Activated T-helper 17 cell treated with anti-CD3 and anti-CD28 coated beads, Interleukin-2, amount 50 U/mL, for 72 hours (primary cell): ENCODE results near the gene ATP2A3. TPM values are rescaled to one million over a fixed set of nuclear protein-coding genes. Genes with fewer than 3 reads are reported as not detected.
"Not testable (repeated sequence)": the region's sequence is repeated elsewhere in the genome, so short reads cannot be mapped to it uniquely, and the experiment has no call there.

Experiments
- ATAC-seq: fragments of 150-1000 bp; cut with Tn5 transposase; replicated peaks from 2 replicates; pipeline ENCODE4 v1.10.0; 2021; ENCODE audit warnings: mild to moderate bottlenecking, moderate library complexity
- H3K27ac Mint-ChIP-seq: one replicate; pipeline ENCODE4 v1.8.0; 2022; ENCODE audit warnings: mixed read lengths
- H3K27me3 Mint-ChIP-seq: one replicate; pipeline ENCODE4 v1.8.0; 2022; ENCODE audit warnings: mixed read lengths
- H3K36me3 Mint-ChIP-seq: one replicate; pipeline ENCODE4 v1.8.0; 2022; ENCODE audit warnings: low read depth, mild to moderate bottlenecking, mixed read lengths
- H3K4me1 Mint-ChIP-seq: one replicate; pipeline ENCODE4 v1.8.0; 2022; ENCODE audit warnings: mixed read lengths
- H3K4me3 Mint-ChIP-seq: one replicate; pipeline ENCODE4 v1.8.0; 2022; ENCODE audit warnings: mild to moderate bottlenecking, mixed read lengths
- H3K9me3 Mint-ChIP-seq: one replicate; pipeline ENCODE4 v1.8.0; 2022; ENCODE audit warnings: mixed read lengths
- total RNA-seq, 2 donors: library from RNA; stranded (reverse); gene quantifications; one replicate each; pipeline ENCODE4 v1.2.3, GENCODE V29; 2022

ATP2A3 gene
- total RNA-seq, 2 donors from 2014 or later: 81.5 to 153 TPM

DNA sequence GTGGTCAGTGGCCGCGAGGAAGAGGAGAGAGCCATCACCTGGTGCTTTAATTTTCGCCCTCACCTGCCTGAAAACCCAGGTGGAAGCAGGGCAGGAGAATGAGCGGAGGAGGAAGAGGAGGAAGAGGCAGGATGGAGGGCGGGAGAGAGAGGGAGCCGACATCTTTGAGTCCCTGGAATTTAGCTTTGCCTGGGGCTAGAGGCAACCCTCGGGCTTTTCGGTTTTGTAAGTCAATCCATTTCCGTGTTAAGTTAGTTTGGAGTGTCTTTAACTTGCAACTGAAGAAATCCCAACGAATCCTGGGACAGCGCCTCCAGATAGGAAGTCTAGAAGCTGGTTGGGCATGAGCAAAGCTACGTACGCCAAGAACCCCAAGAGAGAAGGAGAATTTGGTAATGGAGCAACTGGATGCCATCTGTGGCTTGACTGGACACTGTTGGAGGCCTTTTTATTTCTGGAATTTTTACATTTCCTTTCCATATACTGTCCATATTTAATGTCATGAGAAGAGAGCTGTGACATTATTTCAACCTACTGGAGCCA lies 36.9 kb upstream of the ATP2A3 start:
- Mint-ChIP-seq H3K9me3 (no peaks in the 10 kb centered on the region), H3K4me3 (no peak overlapping the region), H3K36me3 (peaks cover 7% of the 10 kb centered on the region), H3K27ac (no peak overlapping the region), H3K27me3 (peaks cover 5% of the 10 kb centered on the region), H3K4me1 (no peaks in the 10 kb centered on the region)
- ATAC-seq: no peak

DNA sequence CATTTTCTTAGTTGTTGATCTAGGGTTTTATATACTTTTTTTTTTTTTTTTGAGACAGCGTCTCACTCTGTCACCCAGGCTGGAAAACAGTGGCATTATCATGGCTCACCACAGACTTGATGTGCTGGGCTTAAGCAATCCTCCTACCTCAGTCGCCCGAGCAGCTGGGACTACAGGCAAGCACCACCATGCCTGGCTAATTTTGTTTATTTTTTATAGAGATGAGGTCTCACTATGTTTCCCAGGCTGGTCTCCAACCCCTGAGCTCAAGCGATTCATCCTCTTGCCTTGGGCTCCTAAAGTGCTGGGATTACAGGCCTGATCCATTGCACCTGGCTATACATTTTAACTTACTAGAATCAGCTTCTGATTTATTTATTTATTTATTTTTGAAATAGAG lies 34.2 kb upstream of the ATP2A3 start:
- H3K4me1 Mint-ChIP-seq: no peaks in the 10 kb centered on the region
- ATAC-seq: no peak
- H3K4me3 Mint-ChIP-seq: no peak overlapping the region
- no peaks in the 10 kb centered on the region for H3K9me3 Mint-ChIP-seq
- no peaks in the 10 kb centered on the region for H3K36me3 Mint-ChIP-seq
- no peak overlapping the region for H3K27ac Mint-ChIP-seq
- peaks cover 7% of the 10 kb centered on the region for H3K27me3 Mint-ChIP-seq

DNA sequence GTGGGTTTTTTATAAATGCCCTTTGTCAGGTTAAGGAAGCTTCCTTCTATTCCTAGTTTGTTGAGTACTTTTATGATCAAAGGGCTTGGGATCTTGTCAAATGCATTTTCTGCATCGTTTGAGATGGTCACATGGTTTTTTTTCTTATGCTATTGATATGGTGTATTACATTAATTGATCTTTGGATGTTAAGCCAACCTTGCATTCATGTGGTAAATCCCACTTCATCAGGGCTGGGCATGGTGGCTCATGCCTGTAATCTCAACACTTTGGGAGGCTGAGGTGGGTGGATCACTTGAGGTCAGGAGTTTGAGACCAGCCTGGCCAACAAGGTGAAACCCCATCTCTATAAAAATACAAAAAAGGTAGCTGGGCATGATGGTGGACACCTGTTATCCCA lies 30.8 kb upstream of the ATP2A3 start:
- Mint-ChIP-seq H3K27me3 (peaks cover 7% of the 10 kb centered on the region), H3K9me3 (no peaks in the 10 kb centered on the region), H3K36me3 (no peaks in the 10 kb centered on the region), H3K4me1 (no peaks in the 10 kb centered on the region), H3K4me3 (no peak overlapping the region), H3K27ac (no peak overlapping the region)
- ATAC-seq: no peak

DNA sequence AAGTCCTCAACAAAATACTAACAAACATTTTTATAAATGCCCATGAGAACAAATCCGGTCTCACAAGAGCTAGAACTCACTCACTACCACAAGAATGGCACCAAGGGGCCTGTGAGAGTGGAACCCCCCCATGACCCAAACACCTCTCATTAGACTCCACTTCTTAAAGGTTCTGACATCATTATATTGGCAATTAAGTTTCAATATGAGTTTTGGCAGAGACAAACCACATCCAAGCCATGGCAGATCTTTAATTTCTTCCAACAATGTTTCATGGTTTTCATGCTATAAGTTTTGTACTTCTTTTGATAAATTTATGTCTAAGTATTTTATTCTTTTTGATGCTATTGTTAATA lies 30.0 kb upstream of the ATP2A3 start:
- H3K27ac Mint-ChIP-seq: no peak overlapping the region
- no peaks in the 10 kb centered on the region for H3K9me3 Mint-ChIP-seq
- no peak for ATAC-seq
- H3K4me1 Mint-ChIP-seq: no peaks in the 10 kb centered on the region
- peaks cover 7% of the 10 kb centered on the region for H3K27me3 Mint-ChIP-seq
- H3K4me3 Mint-ChIP-seq: no peak overlapping the region
- H3K36me3 Mint-ChIP-seq: no peaks in the 10 kb centered on the region

DNA sequence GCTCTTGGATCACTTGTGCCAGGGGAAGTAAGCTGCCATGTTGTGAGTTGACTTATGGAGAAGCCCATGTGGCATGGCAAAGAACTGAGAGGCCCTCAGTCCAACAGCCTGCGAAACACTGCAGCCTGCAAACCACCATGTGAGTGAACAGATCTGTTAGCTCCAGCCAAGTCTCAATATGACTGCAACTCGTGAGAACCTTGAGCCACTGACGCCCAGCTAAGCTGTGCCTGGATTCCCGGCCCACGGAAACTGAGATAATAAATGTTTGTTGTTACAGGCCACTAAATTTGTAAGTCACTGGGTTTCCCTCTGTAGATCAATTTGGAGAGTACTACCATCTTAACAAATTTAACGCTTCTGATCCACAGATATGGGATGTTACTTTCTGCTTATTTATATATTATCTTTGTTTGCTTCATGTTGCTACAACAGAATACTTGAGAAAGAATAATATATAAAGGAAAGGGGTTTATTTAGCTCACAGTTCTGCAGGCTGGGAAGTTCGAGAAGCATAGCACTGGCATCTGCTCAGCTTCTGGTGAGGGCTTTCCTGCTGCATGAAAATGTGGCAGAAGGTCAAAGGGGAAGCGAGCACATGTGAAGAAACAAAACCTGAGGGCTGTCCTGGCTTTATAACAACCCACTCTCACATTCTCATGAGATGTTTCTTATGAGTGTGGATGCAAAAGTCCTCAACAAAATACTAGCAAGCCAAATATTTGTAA lies 29.4 kb upstream of the ATP2A3 start:
- H3K27ac Mint-ChIP-seq: no peak overlapping the region

DNA sequence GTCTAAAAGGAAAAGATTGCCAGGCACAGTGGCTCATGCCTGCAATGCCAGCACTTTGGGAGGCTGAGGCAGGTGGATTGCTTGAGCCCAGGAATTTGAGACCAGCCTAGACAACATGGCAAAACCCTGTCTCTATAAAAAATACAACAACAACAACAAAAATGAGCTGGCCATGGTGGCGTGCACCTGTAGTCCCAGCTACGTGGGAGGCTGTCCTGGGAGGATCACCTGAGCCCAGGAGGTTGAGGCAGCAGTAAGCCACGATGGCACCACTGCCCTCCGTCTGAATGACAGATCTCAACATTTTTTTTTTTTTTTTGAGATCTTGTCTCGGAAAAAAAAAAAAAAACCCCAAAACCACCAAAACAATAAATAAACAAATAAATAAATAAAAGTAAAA lies 28.1 kb upstream of the ATP2A3 start:
- Mint-ChIP-seq H3K4me1 (no peaks in the 10 kb centered on the region), H3K9me3 (no peaks in the 10 kb centered on the region), H3K4me3 (no peak overlapping the region), H3K27ac (no peak overlapping the region), H3K27me3 (peaks cover 7% of the 10 kb centered on the region), H3K36me3 (no peaks in the 10 kb centered on the region)
- ATAC-seq: no peak

More for the DNA sequence above, 29.4 kb upstream of the ATP2A3 start:
- H3K27me3 Mint-ChIP-seq: peaks cover 7% of the 10 kb centered on the region
- no peaks in the 10 kb centered on the region for H3K4me1 Mint-ChIP-seq
- no peak overlapping the region for H3K4me3 Mint-ChIP-seq
- ATAC-seq: no peak
- no peaks in the 10 kb centered on the region for H3K36me3 Mint-ChIP-seq
- H3K9me3 Mint-ChIP-seq: no peaks in the 10 kb centered on the region

DNA sequence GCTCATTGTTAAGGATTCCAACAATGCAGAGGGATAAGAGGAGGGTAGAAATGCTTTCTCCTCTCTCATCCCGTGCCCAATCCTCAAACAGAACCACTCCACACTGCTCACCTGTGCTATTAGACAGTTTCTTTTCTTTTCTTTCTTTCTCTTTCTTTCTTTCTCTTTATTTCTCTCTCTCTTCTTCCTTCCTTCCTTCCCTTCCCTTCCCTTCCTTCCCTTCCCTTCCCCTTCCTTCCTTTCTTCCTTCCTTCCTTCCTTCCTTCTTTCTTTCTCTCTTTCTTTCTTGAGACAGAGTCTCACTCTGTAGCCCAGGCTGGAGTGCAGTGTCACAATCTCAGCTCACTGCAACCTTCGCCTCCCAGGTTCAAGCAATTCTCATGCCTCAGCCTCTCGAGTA lies 27.5 kb upstream of the ATP2A3 start:
- not testable (repeated sequence) for H3K4me3 Mint-ChIP-seq, ATAC-seq, H3K27ac Mint-ChIP-seq, H3K4me1 Mint-ChIP-seq, H3K9me3 Mint-ChIP-seq, H3K27me3 Mint-ChIP-seq, H3K36me3 Mint-ChIP-seq

DNA sequence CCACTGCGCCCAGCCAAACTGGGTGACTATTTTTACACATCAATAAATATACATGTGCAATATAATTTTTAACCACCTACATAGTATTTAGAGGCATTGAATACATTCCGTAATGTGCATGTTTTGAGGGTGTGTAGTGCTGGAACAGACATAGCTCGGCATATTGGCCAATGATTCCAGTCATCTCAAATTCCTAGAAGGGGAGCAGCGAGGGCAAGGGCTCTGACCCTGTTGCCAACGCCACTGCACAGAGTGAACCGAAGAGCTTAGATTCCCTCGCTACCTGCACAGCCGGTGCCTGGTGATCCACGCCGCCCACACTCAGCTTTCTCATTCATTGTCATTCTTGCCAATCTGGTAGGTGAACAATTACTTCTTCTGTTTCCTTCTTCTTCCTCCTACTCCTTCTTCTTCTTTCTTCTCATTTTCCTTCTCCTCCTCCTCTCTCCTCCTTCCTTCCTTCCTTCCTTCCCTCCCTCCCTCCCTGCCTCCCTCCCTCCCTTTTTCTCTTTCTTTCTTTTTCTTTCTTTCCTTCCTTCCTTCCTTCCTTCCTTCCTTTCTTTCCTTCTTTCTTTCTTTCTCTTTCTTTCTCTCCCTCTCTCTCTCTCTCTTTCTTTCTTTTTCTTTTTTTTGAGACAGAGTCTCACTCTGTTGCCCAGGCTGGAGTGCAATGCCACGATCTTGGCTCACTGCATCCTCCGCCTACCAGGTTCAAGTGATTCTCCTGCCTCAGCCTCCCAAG lies 26.3 kb upstream of the ATP2A3 start:
- H3K9me3 Mint-ChIP-seq: no peaks in the 10 kb centered on the region
- H3K4me3 Mint-ChIP-seq: no peak overlapping the region
- H3K4me1 Mint-ChIP-seq: no peaks in the 10 kb centered on the region
- no peaks in the 10 kb centered on the region for H3K36me3 Mint-ChIP-seq
- no peak for ATAC-seq
- H3K27me3 Mint-ChIP-seq: no peaks in the 10 kb centered on the region
- no peak overlapping the region for H3K27ac Mint-ChIP-seq

DNA sequence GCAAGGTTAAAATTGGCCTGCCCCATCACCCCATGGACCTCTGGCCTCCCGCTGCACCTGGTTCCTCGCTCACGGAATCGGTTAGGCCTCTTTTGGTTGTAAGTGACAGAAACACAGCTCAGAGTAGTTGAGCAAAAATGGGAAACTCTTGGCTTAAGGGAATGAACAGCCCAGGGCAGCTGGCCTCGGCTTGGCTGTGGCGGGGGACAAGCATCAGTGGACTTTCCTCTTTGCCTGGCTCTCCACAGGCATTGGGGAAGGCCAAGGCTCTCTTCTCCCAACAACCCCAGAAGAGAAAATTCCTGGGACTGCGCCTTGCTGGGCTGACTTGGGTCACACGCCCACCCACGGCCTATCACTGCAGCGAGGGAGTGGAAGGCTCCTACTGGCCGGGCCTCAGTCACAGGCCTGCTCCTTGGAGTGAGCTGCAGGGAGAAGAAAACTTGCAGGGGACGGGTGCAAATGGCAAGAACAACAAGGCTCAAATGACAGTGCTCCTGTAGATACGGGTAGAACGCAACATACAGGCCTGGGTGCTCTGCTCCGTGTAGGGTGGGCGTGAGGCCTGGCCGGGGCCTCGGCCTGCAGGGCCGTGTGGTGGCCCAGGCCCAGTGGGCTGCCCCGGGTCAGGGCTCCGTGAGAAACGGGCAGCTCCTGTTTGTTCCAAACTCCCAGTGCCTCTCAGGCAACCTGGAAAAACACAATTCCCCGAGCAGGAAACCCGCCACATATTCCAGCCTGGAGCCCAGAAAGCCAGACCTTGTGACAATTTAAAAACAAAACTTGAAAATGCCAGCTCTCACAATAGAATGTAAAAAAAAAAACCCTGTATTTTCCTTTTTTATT lies 25.0 kb upstream of the ATP2A3 start:
- Mint-ChIP-seq H3K36me3 (no peaks in the 10 kb centered on the region), H3K4me3 (no peak overlapping the region), H3K27me3 (no peaks in the 10 kb centered on the region), H3K27ac (no peak overlapping the region), H3K9me3 (no peaks in the 10 kb centered on the region), H3K4me1 (no peaks in the 10 kb centered on the region)
- ATAC-seq: no peak

DNA sequence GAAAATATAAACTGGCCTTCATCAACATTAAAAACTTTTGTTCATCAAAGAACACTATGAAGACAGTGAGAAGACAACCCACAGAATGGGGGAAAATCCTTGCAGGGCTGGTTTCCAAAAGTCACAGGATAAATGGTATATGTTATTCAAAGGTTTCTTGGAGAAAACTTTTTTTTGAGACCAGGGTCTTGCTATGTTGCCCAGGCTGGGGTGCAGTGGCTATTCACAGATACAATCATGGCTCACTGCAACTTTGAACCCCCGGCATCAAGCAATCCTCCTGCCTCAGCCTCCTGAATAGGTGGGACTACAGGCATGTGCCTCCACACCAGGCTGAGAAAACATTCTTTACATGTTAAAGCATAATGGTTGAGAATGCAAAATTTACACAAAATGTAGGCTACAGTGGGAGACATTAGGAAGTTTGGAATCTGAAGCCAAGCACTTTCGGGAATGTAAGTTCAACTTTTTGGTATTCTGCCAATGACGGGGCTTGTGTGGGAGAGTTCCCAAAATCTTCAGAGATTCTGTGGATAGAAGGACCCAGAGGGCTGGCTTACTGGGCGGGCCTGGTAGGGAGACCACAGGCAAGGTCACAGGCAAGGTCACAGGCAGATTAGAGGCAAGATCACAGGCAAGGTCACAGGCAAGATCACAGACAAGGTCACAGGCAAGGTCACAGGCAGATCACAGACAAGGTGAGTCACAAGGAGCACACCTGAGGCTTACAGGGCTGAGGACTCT lies 24.2 kb upstream of the ATP2A3 start:
- Mint-ChIP-seq H3K4me1 (no peaks in the 10 kb centered on the region), H3K27me3 (no peaks in the 10 kb centered on the region), H3K36me3 (no peaks in the 10 kb centered on the region), H3K4me3 (no peak overlapping the region), H3K9me3 (no peaks in the 10 kb centered on the region), H3K27ac (no peak overlapping the region)
- ATAC-seq: no peak

DNA sequence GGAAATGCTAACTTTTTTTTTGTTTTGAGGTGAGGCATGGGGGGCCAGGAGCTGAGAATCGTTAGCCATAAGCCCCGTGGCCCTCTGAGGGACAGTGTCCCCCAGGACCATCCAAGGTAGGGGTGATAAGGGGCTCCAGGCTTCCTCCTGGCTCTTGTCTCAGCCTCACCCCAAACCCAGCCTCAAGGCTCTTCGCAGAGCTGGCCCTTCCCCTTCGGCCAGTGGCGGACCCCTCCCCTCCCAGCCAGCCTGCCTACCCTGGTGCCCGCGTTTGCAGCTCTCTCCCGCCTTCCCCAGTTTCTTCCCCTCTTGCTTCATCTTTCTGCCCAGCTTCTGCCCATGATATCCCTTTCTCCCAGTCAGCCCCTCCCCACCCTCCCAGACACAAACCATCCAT lies 22.7 kb upstream of the ATP2A3 start:
- Mint-ChIP-seq H3K9me3 (no peaks in the 10 kb centered on the region), H3K36me3 (no peaks in the 10 kb centered on the region), H3K4me3 (no peak overlapping the region), H3K27ac (no peak overlapping the region), H3K27me3 (no peaks in the 10 kb centered on the region), H3K4me1 (no peaks in the 10 kb centered on the region)
- ATAC-seq: no peak

DNA sequence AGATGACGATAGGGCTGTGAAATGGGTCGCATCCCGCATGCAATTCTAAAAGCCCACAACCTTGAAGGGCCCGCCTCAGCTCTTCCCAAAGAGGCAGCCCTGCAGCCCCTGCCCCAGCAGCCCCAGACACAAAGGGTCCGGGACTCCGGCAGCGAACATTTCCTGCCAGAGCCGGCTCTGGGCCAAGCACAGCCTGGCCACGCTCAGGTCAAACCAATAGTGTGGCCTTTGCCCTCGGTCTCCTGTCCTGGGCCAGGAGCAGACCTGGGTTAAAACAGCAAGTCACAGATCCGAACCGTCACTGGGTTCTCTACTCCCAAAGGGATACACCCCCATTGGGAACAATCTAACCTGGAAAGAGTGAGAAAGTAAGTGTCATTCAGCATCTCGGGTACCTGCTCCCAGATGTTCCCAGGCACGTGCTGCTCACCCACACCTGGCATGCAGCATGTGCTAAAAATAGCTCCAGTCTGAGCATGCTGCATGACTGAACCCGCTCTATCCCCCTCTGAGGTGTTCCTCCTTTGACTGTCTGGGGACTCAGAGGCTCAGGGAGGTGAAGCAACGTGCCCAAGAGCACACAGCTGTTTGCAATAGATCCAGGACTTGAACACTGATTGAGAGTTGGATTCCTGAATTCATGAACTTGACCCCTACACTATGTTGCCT lies 22.2 kb upstream of the ATP2A3 start:
- H3K4me1 Mint-ChIP-seq: no peaks in the 10 kb centered on the region
- H3K27me3 Mint-ChIP-seq: no peaks in the 10 kb centered on the region
- no peaks in the 10 kb centered on the region for H3K9me3 Mint-ChIP-seq
- H3K36me3 Mint-ChIP-seq: no peaks in the 10 kb centered on the region
- no peak overlapping the region for H3K4me3 Mint-ChIP-seq
- H3K27ac Mint-ChIP-seq: no peak overlapping the region
- ATAC-seq: no peak

DNA sequence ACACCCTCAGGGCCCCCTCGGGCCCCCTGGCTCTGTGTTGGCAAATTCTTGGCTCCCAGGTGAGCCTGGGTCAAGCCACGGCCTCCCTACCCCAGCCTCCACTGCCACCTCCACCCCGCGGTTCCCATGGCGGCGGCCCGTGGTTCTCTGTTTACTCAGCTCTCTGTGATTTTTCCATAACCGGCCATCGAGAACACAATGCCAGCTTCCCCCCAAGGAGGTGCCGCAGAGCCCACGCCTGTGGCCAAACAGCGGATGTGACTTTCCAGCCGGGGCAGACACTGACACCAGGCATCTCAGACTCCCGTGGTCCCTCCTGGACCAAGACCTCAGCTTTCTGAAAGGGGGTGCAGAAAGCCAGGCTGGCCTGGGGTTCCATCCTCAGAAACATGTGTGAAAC lies 21.6 kb upstream of the ATP2A3 start:
- ATAC-seq: no peak

More for the DNA sequence above, 21.6 kb upstream of the ATP2A3 start:
- Mint-ChIP-seq H3K27ac (no peak overlapping the region), H3K9me3 (no peaks in the 10 kb centered on the region), H3K27me3 (no peaks in the 10 kb centered on the region), H3K36me3 (no peaks in the 10 kb centered on the region), H3K4me1 (no peaks in the 10 kb centered on the region), H3K4me3 (no peak overlapping the region)
